HepG2 (cell line): ENCODE measurements around the gene CNTN5. TPM values are rescaled to one million over a fixed set of nuclear protein-coding genes. Genes with fewer than 3 reads are reported as not detected.

Experiments used
- ATAC-seq: fragments of 200-7000 bp; cut with Tn5 transposase; 3 replicates; pipeline ENCODE4 v1.9.1; 2020; ENCODE audit warnings: mild to moderate bottlenecking, moderate library complexity
- BruUV-seq: library from RNA; stranded (reverse); fragments of 400-500 nt; replicated peaks from 2 replicates; lab custom pipeline; 2021; lab: Mats Ljungman, UMichigan
- CTCF ChIA-PET: fragments of 300-600 bp; formaldehyde crosslinking; extraction: SDS; loops from one replicate; lab custom pipeline; 2021; ENCODE audit warnings: low total read pairs, inconsistent platforms, low intra/inter-chr PET ratio; lab: Yijun Ruan, JAX
- POLR2A ChIA-PET: fragments of 350-600 bp; sonication (Branson Sonifier 250); formaldehyde crosslinking; loops from one replicate; lab custom pipeline; 2020; ENCODE audit warnings: antibody characterized with exemption, inconsistent platforms; lab: Yijun Ruan, JAX
- DNase-seq: peaks from one replicate; pipeline ENCODE4 v3.0.0-alpha.2; 2015; ENCODE audit warnings: low spot score
- FAIRE-seq: peaks from 3 replicates; lab custom pipeline; 2011; peaks lifted over from hg19 to GRCh38; lab: Jason Lieb, UNC
- H2AFZ ChIP-seq: one replicate; pipeline ENCODE4 v1.6.1; 2011; ENCODE audit warnings: low read length, inconsistent platforms
- H3K27ac ChIP-seq: fragments of 300-600 bp; 3 replicates; pipeline ENCODE4 v1.8.0; 2011; ENCODE audit warnings: mixed run types, mild to moderate bottlenecking, mixed read lengths, low read length, inconsistent platforms; ENCODE audit not compliant: insufficient read depth; ENCODE audit errors: extremely low read length
- H3K27me3 ChIP-seq, 2 experiments: fragments of 200-600 bp in 1 of 2; 2 replicates in 1 of 2; 3 replicates in 1 of 2; pipeline versions ENCODE4 v1.6.0 to v1.8.0; 2011; ENCODE audit warnings: low read length in 2 of 2, mild to moderate bottlenecking in 2 of 2, moderate library complexity in 2 of 2, inconsistent platforms in 1 of 2; ENCODE audit not compliant: insufficient read depth in 2 of 2, control insufficient read depth in 1 of 2
- H3K36me3 ChIP-seq, 2 experiments: fragments of 200-600 bp in 1 of 2; replicated peaks in 1 of 2; 2 replicates in 1 of 2; 3 replicates in 1 of 2; pipeline versions ENCODE4 v1.5.1 to v1.8.0; 2011; ENCODE audit warnings: low read length in 2 of 2, inconsistent platforms in 1 of 2; ENCODE audit not compliant: insufficient read depth in 2 of 2, control insufficient read depth in 1 of 2
- H3K4me1 ChIP-seq: 2 replicates; pipeline ENCODE4 v1.5.1; 2012; ENCODE audit warnings: low read length, inconsistent platforms; ENCODE audit not compliant: insufficient read depth
- H3K4me2 ChIP-seq: 2 replicates; pipeline ENCODE4 v1.6.0; 2011; ENCODE audit warnings: low read depth, low read length, inconsistent platforms
- H3K4me3 ChIP-seq, 3 experiments: fragments of 200-600 bp in 1 of 3; sonication (generic), shearing (Covaris generic) in 1 of 3; replicated peaks in 1 of 3; 2 replicates each; pipeline ENCODE4 v1.5.1; 2011 to 2016; ENCODE audit warnings: low read length in 3 of 3, inconsistent platforms in 2 of 3, low read depth in 2 of 3, mild to moderate bottlenecking in 2 of 3, control low read depth in 1 of 3, mixed read lengths in 1 of 3; ENCODE audit not compliant: insufficient read depth in 1 of 3
- H3K79me2 ChIP-seq: one replicate; pipeline ENCODE4 v1.6.1; 2011; ENCODE audit warnings: low read length, inconsistent platforms; ENCODE audit not compliant: insufficient read depth
- H3K9ac ChIP-seq: 2 replicates; pipeline ENCODE4 v1.6.0; 2011; ENCODE audit warnings: mild to moderate bottlenecking, low read depth, low read length, inconsistent platforms; ENCODE audit not compliant: insufficient read depth
- H3K9me3 ChIP-seq: 2 replicates; pipeline ENCODE4 v1.5.1; 2012; ENCODE audit warnings: mild to moderate bottlenecking, low read length
- H4K20me1 ChIP-seq: 2 replicates; pipeline ENCODE4 v1.6.0; 2011; ENCODE audit warnings: inconsistent platforms, mild to moderate bottlenecking, low read length, moderate library complexity; ENCODE audit not compliant: insufficient read depth
- ATF1 ChIP-seq: IDR thresholded peaks from 2 replicates; pipeline ENCODE4 v1.6.1; 2016; ENCODE audit warnings: mild to moderate bottlenecking, control low read depth
- CENPX ChIP-seq: sonication (generic); formaldehyde crosslinking; IDR thresholded peaks from 2 replicates; pipeline ENCODE4 v1.9.0; 2021; ENCODE audit warnings: mild to moderate bottlenecking, missing genetic modification reagents, moderate library complexity
- FOXC1 ChIP-seq: sonication (generic); formaldehyde crosslinking; IDR thresholded peaks from 2 replicates; pipeline ENCODE4 v1.8.0; 2022; ENCODE audit warnings: mild to moderate bottlenecking, missing genetic modification reagents, borderline replicate concordance
- GATAD1 ChIP-seq: IDR thresholded peaks from 2 replicates; pipeline ENCODE4 v1.6.1; 2016; ENCODE audit warnings: missing genetic modification reagents, missing compliant biosample characterization
- KLF6 ChIP-seq: IDR thresholded peaks from 2 replicates; pipeline ENCODE4 v1.8.0; 2016; ENCODE audit warnings: missing biosample characterization, missing genetic modification reagents
- MATR3 ChIP-seq: sonication (generic); formaldehyde crosslinking; IDR thresholded peaks from 2 replicates; pipeline ENCODE4 v1.4.0; 2020; ENCODE audit warnings: missing genetic modification reagents
- RFX1 ChIP-seq: fragments of 450-650 bp; IDR thresholded peaks from 2 replicates; pipeline ENCODE4 v1.6.1; 2017
- ZNF12 ChIP-seq: sonication (generic); formaldehyde crosslinking; IDR thresholded peaks from 2 replicates; pipeline ENCODE4 v1.5.0; 2020; ENCODE audit warnings: missing genetic modification reagents
- ZNF138 ChIP-seq: sonication (generic); formaldehyde crosslinking; IDR thresholded peaks from 2 replicates; pipeline ENCODE4 v1.5.0; 2020; ENCODE audit warnings: mild to moderate bottlenecking, low read depth, missing genetic modification reagents
- ZNF597 ChIP-seq: sonication (generic); formaldehyde crosslinking; IDR thresholded peaks from 2 replicates; pipeline ENCODE4 v1.5.0; 2020; ENCODE audit warnings: missing genetic modification reagents
- ZNF775 ChIP-seq: sonication (generic); formaldehyde crosslinking; IDR thresholded peaks from 2 replicates; pipeline ENCODE4 v1.4.0; 2020; ENCODE audit warnings: missing genetic modification reagents, mild to moderate bottlenecking, moderate library complexity, borderline replicate concordance
- ZNF782 ChIP-seq: sonication (generic); formaldehyde crosslinking; IDR thresholded peaks from 2 replicates; pipeline ENCODE4 v1.4.0; 2020; ENCODE audit warnings: missing genetic modification reagents, mild to moderate bottlenecking, borderline replicate concordance
- WGBS: methylation state at CpG from one replicate; pipeline ENCODE4 v1.1.6; 2017; ENCODE audit warnings: low lambda C conversion rate; 5-methylcytosine and 5-hydroxymethylcytosine counted together
- in situ Hi-C: cut with HindIII; loops from 2 replicates; pipeline ENCODE4 v1.10.0; 2017; ENCODE audit warnings: low pct_unique_long_range_greater_than_20kb; ENCODE audit not compliant: extremely low pct_ligation_motif_present
- intact Hi-C: fragments of 100-400 bp; cut with micrococcal nuclease; formaldehyde crosslinking; loops from one replicate; pipeline ENCODE4 v1.10.0; 2022; ENCODE audit not compliant: unreplicated experiment
- polyA plus RNA-seq, 8 experiments: library from polyadenylated mRNA; depleted of rRNA in 3 of 8; stranded (reverse) in 7 of 8; unstranded in 1 of 8; fragments of >200 nt; fragmentation: Illumina TruSeq in 4 of 8; extraction: Trizol in 4 of 8; gene quantifications; 2 replicates each; pipeline versions ENCODE4 v1.2.1 to v1.2.3, GENCODE V29; 2011 to 2016; ENCODE audit warnings: low read depth in 4 of 8, missing spikeins in 1 of 8, mixed read lengths in 1 of 8; ENCODE audit not compliant: insufficient read depth in 1 of 8
- total RNA-seq, 5 experiments: library from RNA; depleted of rRNA; stranded (reverse); fragments of >200 nt; fragmentation: Illumina TruSeq; extraction: Trizol; gene quantifications; 2 replicates each; pipeline ENCODE4 v1.2.3, GENCODE V29; 2016; ENCODE audit warnings: low read depth in 1 of 5
- TF ChIP-seq, protein P1 (sequence below): sonication (generic); formaldehyde crosslinking; IDR thresholded peaks from 2 replicates; pipeline ENCODE4 v1.4.0; 2020; ENCODE audit warnings: missing genetic modification reagents
- TF ChIP-seq, protein P2 (sequence below): sonication (generic); formaldehyde crosslinking; IDR thresholded peaks from 2 replicates; pipeline ENCODE4 v1.4.0; 2020; ENCODE audit warnings: missing genetic modification reagents

CNTN5 gene
- total and polyA plus RNA-seq, 2 of the 13 experiments (the other 11 are each of a cell fraction or from before 2014, with no cell fraction given), result not detected

- DNase-seq, result no peak
- no peak for FAIRE-seq
- H3K36me3 ChIP-seq, result no peaks in the 10 kb centered on the region
- TF ChIP-seq ZNF12 (CRISPR knock-in tag) (no peak), GATAD1 (CRISPR knock-in tag) (no peak), ZNF782 (CRISPR knock-in tag) (no peak), ZNF775 (CRISPR knock-in tag) (no peak), RFX1 (no peak)
- TF ChIP-seq, protein P1, sequence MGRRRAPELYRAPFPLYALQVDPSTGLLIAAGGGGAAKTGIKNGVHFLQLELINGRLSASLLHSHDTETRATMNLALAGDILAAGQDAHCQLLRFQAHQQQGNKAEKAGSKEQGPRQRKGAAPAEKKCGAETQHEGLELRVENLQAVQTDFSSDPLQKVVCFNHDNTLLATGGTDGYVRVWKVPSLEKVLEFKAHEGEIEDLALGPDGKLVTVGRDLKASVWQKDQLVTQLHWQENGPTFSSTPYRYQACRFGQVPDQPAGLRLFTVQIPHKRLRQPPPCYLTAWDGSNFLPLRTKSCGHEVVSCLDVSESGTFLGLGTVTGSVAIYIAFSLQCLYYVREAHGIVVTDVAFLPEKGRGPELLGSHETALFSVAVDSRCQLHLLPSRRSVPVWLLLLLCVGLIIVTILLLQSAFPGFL (CRISPR knock-in tag), result no peak
- H2AFZ ChIP-seq, result no peak overlapping the region
- intact Hi-C loops (no loop called here), in situ Hi-C loops (no loop called here)
- no peak overlapping the region for H3K4me3 ChIP-seq
- BruUV-seq, result no TSS peak
- no peaks in the 10 kb centered on the region for H3K79me2 ChIP-seq
- no peak overlapping the region for H3K9ac ChIP-seq
- ChIA-PET CTCF (no interaction called here), POLR2A (no interaction called here)
- ATAC-seq, result no peak
- no peak overlapping the region for H3K4me2 ChIP-seq
- no peak overlapping the region for H3K27ac ChIP-seq
- H4K20me1 ChIP-seq, result no peaks in the 10 kb centered on the region
- H3K4me1 ChIP-seq, result no peaks in the 10 kb centered on the region
- H3K27me3 ChIP-seq, result no peaks in the 10 kb centered on the region
- H3K9me3 ChIP-seq, result peaks cover 14% of the 10 kb centered on the region
Measured at GRCh38 chr11:100182350-100182749, 1161.6 kb downstream of the CNTN5 start.

GRCh38 chr11:100182927-100183326 is 1162.2 kb downstream of the CNTN5 start:
- no peaks in the 10 kb centered on the region for H4K20me1 ChIP-seq
- no TSS peak for BruUV-seq
- in situ Hi-C loops (no loop called here), intact Hi-C loops (no loop called here)
- no peaks in the 10 kb centered on the region for H3K27me3 ChIP-seq
- peaks cover 14% of the 10 kb centered on the region for H3K9me3 ChIP-seq
- no peak overlapping the region for H2AFZ ChIP-seq
- FAIRE-seq (no peak), ATAC-seq (no peak), DNase-seq (no peak)
- H3K4me1 ChIP-seq, result no peaks in the 10 kb centered on the region
- ChIA-PET POLR2A (no interaction called here), CTCF (no interaction called here)
- no peaks in the 10 kb centered on the region for H3K36me3 ChIP-seq
- H3K4me3 ChIP-seq, result no peak overlapping the region
- H3K27ac ChIP-seq, result no peak overlapping the region
- H3K79me2 ChIP-seq, result no peaks in the 10 kb centered on the region
- H3K9ac ChIP-seq, result no peak overlapping the region
- WGBS, result 0% methylated on average over 2 of the region's 2 CpGs
- no peak overlapping the region for H3K4me2 ChIP-seq
- TF ChIP-seq FOXC1 (CRISPR knock-in tag) (no peak), ZNF138 (CRISPR knock-in tag) (no peak), MATR3 (CRISPR knock-in tag) (no peak), CENPX (CRISPR knock-in tag) (no peak), ZNF597 (CRISPR knock-in tag) (no peak), KLF6 (no peak), ATF1 (no peak)
- TF ChIP-seq, protein P2, sequence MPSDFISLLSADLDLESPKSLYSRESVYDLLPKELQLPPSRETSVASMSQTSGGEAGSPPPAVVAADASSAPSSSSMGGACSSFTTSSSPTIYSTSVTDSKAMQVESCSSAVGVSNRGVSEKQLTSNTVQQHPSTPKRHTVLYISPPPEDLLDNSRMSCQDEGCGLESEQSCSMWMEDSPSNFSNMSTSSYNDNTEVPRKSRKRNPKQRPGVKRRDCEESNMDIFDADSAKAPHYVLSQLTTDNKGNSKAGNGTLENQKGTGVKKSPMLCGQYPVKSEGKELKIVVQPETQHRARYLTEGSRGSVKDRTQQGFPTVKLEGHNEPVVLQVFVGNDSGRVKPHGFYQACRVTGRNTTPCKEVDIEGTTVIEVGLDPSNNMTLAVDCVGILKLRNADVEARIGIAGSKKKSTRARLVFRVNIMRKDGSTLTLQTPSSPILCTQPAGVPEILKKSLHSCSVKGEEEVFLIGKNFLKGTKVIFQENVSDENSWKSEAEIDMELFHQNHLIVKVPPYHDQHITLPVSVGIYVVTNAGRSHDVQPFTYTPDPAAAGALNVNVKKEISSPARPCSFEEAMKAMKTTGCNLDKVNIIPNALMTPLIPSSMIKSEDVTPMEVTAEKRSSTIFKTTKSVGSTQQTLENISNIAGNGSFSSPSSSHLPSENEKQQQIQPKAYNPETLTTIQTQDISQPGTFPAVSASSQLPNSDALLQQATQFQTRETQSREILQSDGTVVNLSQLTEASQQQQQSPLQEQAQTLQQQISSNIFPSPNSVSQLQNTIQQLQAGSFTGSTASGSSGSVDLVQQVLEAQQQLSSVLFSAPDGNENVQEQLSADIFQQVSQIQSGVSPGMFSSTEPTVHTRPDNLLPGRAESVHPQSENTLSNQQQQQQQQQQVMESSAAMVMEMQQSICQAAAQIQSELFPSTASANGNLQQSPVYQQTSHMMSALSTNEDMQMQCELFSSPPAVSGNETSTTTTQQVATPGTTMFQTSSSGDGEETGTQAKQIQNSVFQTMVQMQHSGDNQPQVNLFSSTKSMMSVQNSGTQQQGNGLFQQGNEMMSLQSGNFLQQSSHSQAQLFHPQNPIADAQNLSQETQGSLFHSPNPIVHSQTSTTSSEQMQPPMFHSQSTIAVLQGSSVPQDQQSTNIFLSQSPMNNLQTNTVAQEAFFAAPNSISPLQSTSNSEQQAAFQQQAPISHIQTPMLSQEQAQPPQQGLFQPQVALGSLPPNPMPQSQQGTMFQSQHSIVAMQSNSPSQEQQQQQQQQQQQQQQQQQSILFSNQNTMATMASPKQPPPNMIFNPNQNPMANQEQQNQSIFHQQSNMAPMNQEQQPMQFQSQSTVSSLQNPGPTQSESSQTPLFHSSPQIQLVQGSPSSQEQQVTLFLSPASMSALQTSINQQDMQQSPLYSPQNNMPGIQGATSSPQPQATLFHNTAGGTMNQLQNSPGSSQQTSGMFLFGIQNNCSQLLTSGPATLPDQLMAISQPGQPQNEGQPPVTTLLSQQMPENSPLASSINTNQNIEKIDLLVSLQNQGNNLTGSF, result no peak
